Measurements from ENCODE around the gene PIP4K2A. TPM values are rescaled to one million over a fixed set of nuclear protein-coding genes. Genes with fewer than 3 reads are reported as not detected.

PIP4K2A gene
- total RNA-seq, 1 experiment from 2014 or later, result 20.2 TPM

DNA sequence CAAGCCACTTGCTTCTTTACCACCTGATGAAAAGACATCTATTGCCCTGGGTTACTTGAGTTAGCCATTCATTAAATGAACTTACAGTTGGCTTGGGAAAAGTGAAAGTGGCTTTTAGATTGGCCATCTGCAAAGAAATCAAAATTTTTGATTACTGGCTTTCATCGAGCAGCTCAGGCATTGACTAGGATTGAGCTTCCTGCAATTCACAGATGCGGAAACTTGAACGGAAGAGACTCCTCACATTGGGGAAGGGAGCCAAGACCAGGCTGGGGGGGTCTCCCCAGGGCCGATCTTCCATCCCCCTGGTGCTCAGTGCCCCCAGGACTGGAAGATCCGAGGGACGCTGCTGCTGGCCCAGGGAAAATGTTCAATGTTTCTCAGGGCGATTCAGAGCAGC lies 145.4 kb downstream of the PIP4K2A start:
- no peaks in the 10 kb centered on the region for H3K79me2 ChIP-seq (ENCODE audit: low read length)
- no peaks in the 10 kb centered on the region for H4K20me1 ChIP-seq (ENCODE audit: low read length)
- no peak overlapping the region for H3K4me3 ChIP-seq (ENCODE audit: low read length)
- ChIA-PET POLR2A (ENCODE audit: unreplicated experiment) (no interaction called here), CTCF (no interaction called here)
- H3K36me3 ChIP-seq (ENCODE audit: low read depth, low read length), result no peaks in the 10 kb centered on the region
- H3K9me2 ChIP-seq (replicated peaks; ENCODE audit: low read length), result no peaks in the 10 kb centered on the region
- H3K4me1 ChIP-seq (ENCODE audit: insufficient read depth, low read length), result no peaks in the 10 kb centered on the region
- no peak overlapping the region for H3K9ac ChIP-seq (ENCODE audit: low read length)
- DNase-seq (no peak), ATAC-seq (no peak)
- no peaks in the 10 kb centered on the region for H3K27me3 ChIP-seq (ENCODE audit: low read length)
- no peak overlapping the region for H3K27ac ChIP-seq (ENCODE audit: low read length)
- BruUV-seq (replicated peaks), result no TSS peak
- H2AFZ ChIP-seq (ENCODE audit: low read length), result no peak overlapping the region
- H3K9me3 ChIP-seq (ENCODE audit: low read length), result no peaks in the 10 kb centered on the region
- H3F3A ChIP-seq (ENCODE audit: low read length, unreplicated experiment), result no peaks in the 10 kb centered on the region
- intact Hi-C loops (cut with micrococcal nuclease), result no loop called here
- H3K4me2 ChIP-seq (ENCODE audit: low read length), result no peak overlapping the region
- TF ChIP-seq, protein P1, sequence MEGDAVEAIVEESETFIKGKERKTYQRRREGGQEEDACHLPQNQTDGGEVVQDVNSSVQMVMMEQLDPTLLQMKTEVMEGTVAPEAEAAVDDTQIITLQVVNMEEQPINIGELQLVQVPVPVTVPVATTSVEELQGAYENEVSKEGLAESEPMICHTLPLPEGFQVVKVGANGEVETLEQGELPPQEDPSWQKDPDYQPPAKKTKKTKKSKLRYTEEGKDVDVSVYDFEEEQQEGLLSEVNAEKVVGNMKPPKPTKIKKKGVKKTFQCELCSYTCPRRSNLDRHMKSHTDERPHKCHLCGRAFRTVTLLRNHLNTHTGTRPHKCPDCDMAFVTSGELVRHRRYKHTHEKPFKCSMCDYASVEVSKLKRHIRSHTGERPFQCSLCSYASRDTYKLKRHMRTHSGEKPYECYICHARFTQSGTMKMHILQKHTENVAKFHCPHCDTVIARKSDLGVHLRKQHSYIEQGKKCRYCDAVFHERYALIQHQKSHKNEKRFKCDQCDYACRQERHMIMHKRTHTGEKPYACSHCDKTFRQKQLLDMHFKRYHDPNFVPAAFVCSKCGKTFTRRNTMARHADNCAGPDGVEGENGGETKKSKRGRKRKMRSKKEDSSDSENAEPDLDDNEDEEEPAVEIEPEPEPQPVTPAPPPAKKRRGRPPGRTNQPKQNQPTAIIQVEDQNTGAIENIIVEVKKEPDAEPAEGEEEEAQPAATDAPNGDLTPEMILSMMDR (conservative IDR thresholded peaks at IDR 0.05; ENCODE audit: low read depth, low read length), result no peak
- TF ChIP-seq EZH2 (IDR thresholded peaks at IDR 0.05; ENCODE audit: low read length, unreplicated experiment) (no peak), EZH2phosphoT487 (IDR thresholded peaks at IDR 0.05; ENCODE audit: borderline replicate concordance, low read length) (no peak)

DNA sequence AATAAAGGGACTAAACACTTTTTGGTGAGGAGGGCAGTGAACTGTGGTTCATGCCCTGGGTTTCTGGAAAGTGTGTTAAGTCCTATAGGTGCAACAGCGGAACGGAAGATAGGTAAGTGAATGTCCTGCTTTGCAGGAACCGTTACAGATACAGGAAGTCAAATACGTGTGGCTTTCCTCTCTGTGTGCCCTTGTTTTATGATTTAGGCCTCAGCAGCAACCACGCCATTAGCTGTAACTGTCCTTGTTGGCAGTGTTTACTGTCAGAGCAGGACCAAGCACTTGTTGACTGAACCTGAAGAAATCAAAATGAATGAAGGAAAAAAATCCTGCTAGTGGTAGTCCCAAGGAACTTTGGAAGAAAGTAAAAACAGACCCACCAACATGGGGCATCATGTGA lies 150.3 kb downstream of the PIP4K2A start:
- no peaks in the 10 kb centered on the region for H4K20me1 ChIP-seq (ENCODE audit: low read length)
- no peak overlapping the region for H3K4me2 ChIP-seq (ENCODE audit: low read length)
- H3K36me3 ChIP-seq (ENCODE audit: low read depth, low read length), result no peaks in the 10 kb centered on the region
- no peaks in the 10 kb centered on the region for H3K9me3 ChIP-seq (ENCODE audit: low read length)
- no peaks in the 10 kb centered on the region for H3K79me2 ChIP-seq (ENCODE audit: low read length)
- TF ChIP-seq EZH2phosphoT487 (IDR thresholded peaks at IDR 0.05; ENCODE audit: borderline replicate concordance, low read length) (no peak), EZH2 (IDR thresholded peaks at IDR 0.05; ENCODE audit: low read length, unreplicated experiment) (no peak)
- TF ChIP-seq, protein P1 (conservative IDR thresholded peaks at IDR 0.05; ENCODE audit: low read depth, low read length), result no peak
- intact Hi-C loops (cut with micrococcal nuclease), result no loop called here
- no TSS peak for BruUV-seq (replicated peaks)
- POLR2A ChIA-PET (ENCODE audit: unreplicated experiment), result no interaction called here
- H3K27ac ChIP-seq (ENCODE audit: low read length), result no peak overlapping the region
- CTCF ChIA-PET, result no interaction called here
- no peak for DNase-seq
- no peak overlapping the region for H2AFZ ChIP-seq (ENCODE audit: low read length)
- no peaks in the 10 kb centered on the region for H3F3A ChIP-seq (ENCODE audit: low read length, unreplicated experiment)
- no peaks in the 10 kb centered on the region for H3K27me3 ChIP-seq (ENCODE audit: low read length)
- H3K9ac ChIP-seq (ENCODE audit: low read length), result no peak overlapping the region
- H3K9me2 ChIP-seq (replicated peaks; ENCODE audit: low read length), result no peaks in the 10 kb centered on the region
- H3K4me3 ChIP-seq (ENCODE audit: low read length), result no peak overlapping the region
- no peak for ATAC-seq
- no peaks in the 10 kb centered on the region for H3K4me1 ChIP-seq (ENCODE audit: insufficient read depth, low read length)

DNA sequence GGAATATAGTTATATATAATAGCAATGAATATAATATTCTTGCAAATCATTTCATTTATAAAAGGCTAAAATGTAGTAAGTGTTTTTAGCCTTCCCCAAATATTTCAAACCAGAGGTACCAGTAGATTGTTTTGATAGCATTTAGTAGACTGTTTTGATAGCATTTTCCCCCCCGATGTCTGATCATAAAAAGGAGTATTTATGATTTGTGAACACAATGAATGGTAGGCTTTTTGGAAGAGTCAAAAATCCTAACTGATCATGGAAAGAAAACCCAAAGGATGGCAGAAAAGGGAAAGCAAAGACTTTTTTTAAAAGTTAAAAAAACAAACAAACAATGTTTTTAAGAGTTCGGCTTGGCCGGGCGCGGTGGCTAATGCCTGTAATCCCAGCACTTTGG lies 152.5 kb downstream of the PIP4K2A start:
- Histone ChIP-seq H3K4me2 (ENCODE audit: low read length) (no peak overlapping the region), H3K27me3 (ENCODE audit: low read length) (no peaks in the 10 kb centered on the region), H3K27ac (ENCODE audit: low read length) (no peak overlapping the region), H3F3A (ENCODE audit: low read length, unreplicated experiment) (no peaks in the 10 kb centered on the region), H4K20me1 (ENCODE audit: low read length) (no peaks in the 10 kb centered on the region), H3K9me3 (ENCODE audit: low read length) (no peaks in the 10 kb centered on the region), H3K79me2 (ENCODE audit: low read length) (no peaks in the 10 kb centered on the region), H3K9me2 (replicated peaks; ENCODE audit: low read length) (no peaks in the 10 kb centered on the region), H3K36me3 (ENCODE audit: low read depth, low read length) (no peaks in the 10 kb centered on the region), H3K4me1 (ENCODE audit: insufficient read depth, low read length) (no peaks in the 10 kb centered on the region), H2AFZ (ENCODE audit: low read length) (no peak overlapping the region), H3K4me3 (ENCODE audit: low read length) (no peak overlapping the region), H3K9ac (ENCODE audit: low read length) (no peak overlapping the region)
- no peak for DNase-seq
- CTCF ChIA-PET, result no interaction called here
- intact Hi-C loops (cut with micrococcal nuclease), result no loop called here
- POLR2A ChIA-PET (ENCODE audit: unreplicated experiment), result no interaction called here
- no TSS peak for BruUV-seq (replicated peaks)
- ATAC-seq, result no peak
- TF ChIP-seq, protein P1 (conservative IDR thresholded peaks at IDR 0.05; ENCODE audit: low read depth, low read length), result no peak
- no peak for TF ChIP-seq EZH2 (IDR thresholded peaks at IDR 0.05; ENCODE audit: low read length, unreplicated experiment)
- no peak for TF ChIP-seq EZH2phosphoT487 (IDR thresholded peaks at IDR 0.05; ENCODE audit: borderline replicate concordance, low read length)

Measured in PC-3 (cell line).